ENCODE data around the gene PIWIL4. TPM values are rescaled to one million over a fixed set of nuclear protein-coding genes. Genes with fewer than 3 reads are reported as not detected.

PIWIL4 gene
- total and polyA plus RNA-seq, 2 of the 8 experiments (the other 6 are each of a cell fraction or from before 2014, with no cell fraction given): 0.51 to 0.52 TPM

DNA sequence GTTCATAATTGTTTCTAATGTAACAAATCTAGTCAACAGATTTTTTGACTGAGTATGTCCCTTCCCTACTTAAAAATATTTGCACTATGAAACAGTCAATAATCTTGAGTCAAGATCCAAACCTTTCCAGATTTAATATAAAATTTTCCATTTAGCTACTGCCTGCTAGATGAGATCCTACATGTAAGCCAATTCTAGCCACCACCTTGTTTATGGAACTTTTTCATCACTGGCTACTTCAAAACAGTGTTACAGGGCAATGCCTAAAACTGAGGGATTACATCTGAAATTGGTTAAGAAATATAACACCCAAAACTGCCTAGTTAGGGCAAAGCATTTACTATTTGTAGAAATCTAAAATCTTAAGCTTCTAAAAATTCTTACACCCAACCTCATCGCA is 34.0 kb upstream of the PIWIL4 start:
- DNase-seq (ENCODE audit: low read depth in 1 of 2, low spot score in 2 of 2): no peak
- Histone ChIP-seq H2BK120ac (replicated peaks; ENCODE audit: low read depth, low read length) (no peak overlapping the region), H3K27ac (ENCODE audit: low read depth, low read length) (no peak overlapping the region), H3K4me3 (ENCODE audit: extremely low read depth in 1 of 4, insufficient read depth in 2 of 4, low read depth in 3 of 4, low read length in 4 of 4) (no peak overlapping the region), H3K18ac (ENCODE audit: extremely low read depth, low read length) (no peak overlapping the region), H4K8ac (ENCODE audit: extremely low read depth, insufficient read depth, low read length) (no peak overlapping the region), H2BK5ac (ENCODE audit: low read depth, low read length) (no peak overlapping the region), H2BK15ac (ENCODE audit: low read length) (no peak overlapping the region), H2BK20ac (ENCODE audit: low read length) (no peak overlapping the region), H3K9ac (replicated peaks in 1 of 4; ENCODE audit: extremely low read depth in 1 of 4, low read depth in 3 of 4, low read length in 3 of 4) (no peak overlapping the region), H3K79me1 (ENCODE audit: low read depth, low read length) (no peaks in the 10 kb centered on the region), H2AK5ac (ENCODE audit: low read depth, low read length) (no peak overlapping the region), H2AFZ (ENCODE audit: low read length) (no peak overlapping the region), H3K36me3 (ENCODE audit: control insufficient read depth in 2 of 4, insufficient read depth in 4 of 4, low read length in 3 of 4) (no peaks in the 10 kb centered on the region), H4K91ac (replicated peaks; ENCODE audit: insufficient read length, low read length) (no peak overlapping the region), H3K23ac (ENCODE audit: insufficient read length) (no peak overlapping the region), H3K4ac (replicated peaks; ENCODE audit: insufficient read length, low read depth, low read length) (no peak overlapping the region), H3K9me3 (ENCODE audit: insufficient read depth in 2 of 2, low read depth in 1 of 2, low read length in 1 of 2) (no peaks in the 10 kb centered on the region), H3K79me2 (ENCODE audit: control insufficient read depth in 1 of 2, insufficient read depth in 2 of 2, low read length in 2 of 2) (no peaks in the 10 kb centered on the region), H3K14ac (ENCODE audit: insufficient read length) (no peak overlapping the region), H3K27me3 (replicated peaks in 1 of 4; ENCODE audit: control insufficient read depth in 3 of 4, extremely low read depth in 1 of 4, insufficient read depth in 3 of 4, low read length in 3 of 4) (no peaks in the 10 kb centered on the region), H4K5ac (ENCODE audit: insufficient read length, low read depth, low read length) (no peak overlapping the region), H3K4me2 (ENCODE audit: insufficient read depth in 1 of 2, low read depth in 2 of 2, low read length in 2 of 2) (no peak overlapping the region), H2BK12ac (ENCODE audit: low read depth, low read length) (no peak overlapping the region), H3K23me2 (ENCODE audit: low read depth, low read length) (no peaks in the 10 kb centered on the region), H4K20me1 (replicated peaks in 1 of 2; ENCODE audit: control insufficient read depth in 1 of 2, insufficient read depth in 2 of 2, low read length in 2 of 2) (no peaks in the 10 kb centered on the region), H3K4me1 (replicated peaks in 1 of 4; ENCODE audit: control insufficient read depth in 3 of 4, insufficient read depth in 4 of 4, low read length in 3 of 4) (no peaks in the 10 kb centered on the region), H3K56ac (replicated peaks; ENCODE audit: insufficient read length, low read depth, low read length) (no peak overlapping the region)
- CTCF ChIA-PET (ENCODE audit: partially characterized antibody): interaction anchor here (0.6 kb wide), 2 partner anchors 70 to 1601 kb away, joined by 3 to 4 read pairs; no protein-coding TSS in a partner anchor
- POLR2A ChIA-PET (ENCODE audit: partially characterized antibody): no interaction called here
- FAIRE-seq: no peak
- WGBS, 2 experiments (ENCODE audit: extremely low coverage in 1 of 2, insufficient coverage in 1 of 2, insufficient read length in 1 of 2, insufficient replicate concordance in 2 of 2, low coverage in 1 of 2, low lambda C conversion rate in 2 of 2, missing lambda C conversion rate in 1 of 2): 89% methylated on average over 1 of the region's 1 CpG; no CpG with 5 or more reads in 1 of the 2 experiments
- TF ChIP-seq KDM1A (IDR thresholded peaks at IDR 0.05; ENCODE audit: borderline replicate concordance, low read length): no peak
- TF ChIP-seq CHD1 (IDR thresholded peaks at IDR 0.05; ENCODE audit: low read depth, low read length): no peak
- TF ChIP-seq MAFK (IDR thresholded peaks at IDR 0.05; ENCODE audit: low read depth, low read length): no peak
- TF ChIP-seq SRF (IDR thresholded peaks at IDR 0.05; ENCODE audit: low read depth, low read length): no peak
- TF ChIP-seq TCF12 (IDR thresholded peaks at IDR 0.05; ENCODE audit: low read depth, low read length): no peak
- no peak for TF ChIP-seq SAP30 (IDR thresholded peaks at IDR 0.05; ENCODE audit: insufficient read depth, insufficient replicate concordance, low read length)
